H1 (cell line): ENCODE measurements around the gene HNF4A. TPM values are rescaled to one million over a fixed set of nuclear protein-coding genes. Genes with fewer than 3 reads are reported as not detected.

Source experiments
- KDM1A ChIP-seq: fragments of 200-600, 300-600 bp; sonication (generic); IDR thresholded peaks from 2 replicates; pipeline ENCODE4 v1.7.1; 2016; ENCODE audit warnings: mild to moderate bottlenecking, low read length, borderline replicate concordance
- NRF1 ChIP-seq: IDR thresholded peaks from 2 replicates; pipeline ENCODE4 v1.6.1; 2011; ENCODE audit warnings: mild to moderate bottlenecking, low read depth, low read length, improper control_type of control experiment
- PHF8 ChIP-seq: fragments of 200-600 bp; sonication (generic); conservative IDR thresholded peaks from 2 replicates; pipeline ENCODE4 v1.7.1; 2012; ENCODE audit warnings: low read depth, mild to moderate bottlenecking, inconsistent platforms, low read length, moderate library complexity
- polyA plus RNA-seq, 7 experiments: library from polyadenylated mRNA; depleted of rRNA in 3 of 7; stranded (reverse) in 5 of 7; unstranded in 2 of 7; fragments of >200 nt in 5 of 7; fragments of 200-250 nt in 2 of 7; gene quantifications; 1 replicate in 5 of 7; 2 replicates in 1 of 7; 4 replicates in 1 of 7; pipeline versions ENCODE4 v1.2.1 to v1.2.3, GENCODE V29; 2011 to 2013; ENCODE audit warnings: missing spikeins in 2 of 7, mixed read lengths in 2 of 7
- total RNA-seq: library from RNA; stranded (reverse); fragmentation: NEBNext Ultra II Directional; extraction: Animal tissue kit (Norgen Biotek cat#: 25700); gene quantifications from 2 replicates; pipeline ENCODE4 v1.2.1, GENCODE V29; 2021
- TF ChIP-seq, protein P1 (sequence below): fragments of 300-600 bp; sonication (generic); IDR thresholded peaks from 2 replicates; pipeline ENCODE4 v1.7.1; 2012; ENCODE audit warnings: low read length, moderate library complexity, mild to moderate bottlenecking, inconsistent platforms; ENCODE audit not compliant: insufficient replicate concordance
- TF ChIP-seq, protein P2 (sequence below): IDR thresholded peaks from 2 replicates; pipeline ENCODE4 v1.6.1; 2012; ENCODE audit warnings: inconsistent platforms

HNF4A gene
- total and polyA plus RNA-seq, 2 of the 8 experiments (the other 6 are each of a cell fraction or from before 2014, with no cell fraction given), result 0.03 TPM; not detected in 1

DNA sequence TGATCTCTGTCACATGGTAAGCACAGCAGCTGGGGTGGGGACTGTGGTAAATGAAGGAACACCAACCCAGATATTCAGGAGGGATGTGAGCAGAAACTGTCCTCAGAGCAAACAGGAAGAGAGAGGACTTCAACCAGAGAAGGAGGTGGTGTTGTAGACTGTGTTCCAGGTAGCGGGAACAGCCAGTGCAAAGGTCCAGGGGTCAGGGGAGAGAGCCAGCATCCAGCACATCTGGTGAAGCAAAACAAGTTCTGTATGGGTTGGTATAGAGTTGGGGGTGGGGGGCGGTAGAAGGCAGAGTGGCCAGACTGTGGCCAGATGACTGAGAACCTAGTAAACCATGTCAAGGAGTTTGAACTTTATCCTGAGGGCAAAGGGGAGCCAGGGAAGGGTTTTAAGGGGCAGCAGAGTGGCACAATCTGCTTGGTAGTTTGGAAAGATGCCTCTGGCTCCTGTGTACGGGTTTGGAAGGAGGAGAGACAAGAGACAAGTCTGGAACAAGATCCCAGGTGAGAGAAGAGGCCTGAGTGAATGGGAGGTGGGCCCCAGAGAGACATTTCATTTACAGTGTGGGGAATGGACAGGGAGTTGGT, 92.4 kb downstream of the HNF4A start (continued):
- TF ChIP-seq, protein P1, sequence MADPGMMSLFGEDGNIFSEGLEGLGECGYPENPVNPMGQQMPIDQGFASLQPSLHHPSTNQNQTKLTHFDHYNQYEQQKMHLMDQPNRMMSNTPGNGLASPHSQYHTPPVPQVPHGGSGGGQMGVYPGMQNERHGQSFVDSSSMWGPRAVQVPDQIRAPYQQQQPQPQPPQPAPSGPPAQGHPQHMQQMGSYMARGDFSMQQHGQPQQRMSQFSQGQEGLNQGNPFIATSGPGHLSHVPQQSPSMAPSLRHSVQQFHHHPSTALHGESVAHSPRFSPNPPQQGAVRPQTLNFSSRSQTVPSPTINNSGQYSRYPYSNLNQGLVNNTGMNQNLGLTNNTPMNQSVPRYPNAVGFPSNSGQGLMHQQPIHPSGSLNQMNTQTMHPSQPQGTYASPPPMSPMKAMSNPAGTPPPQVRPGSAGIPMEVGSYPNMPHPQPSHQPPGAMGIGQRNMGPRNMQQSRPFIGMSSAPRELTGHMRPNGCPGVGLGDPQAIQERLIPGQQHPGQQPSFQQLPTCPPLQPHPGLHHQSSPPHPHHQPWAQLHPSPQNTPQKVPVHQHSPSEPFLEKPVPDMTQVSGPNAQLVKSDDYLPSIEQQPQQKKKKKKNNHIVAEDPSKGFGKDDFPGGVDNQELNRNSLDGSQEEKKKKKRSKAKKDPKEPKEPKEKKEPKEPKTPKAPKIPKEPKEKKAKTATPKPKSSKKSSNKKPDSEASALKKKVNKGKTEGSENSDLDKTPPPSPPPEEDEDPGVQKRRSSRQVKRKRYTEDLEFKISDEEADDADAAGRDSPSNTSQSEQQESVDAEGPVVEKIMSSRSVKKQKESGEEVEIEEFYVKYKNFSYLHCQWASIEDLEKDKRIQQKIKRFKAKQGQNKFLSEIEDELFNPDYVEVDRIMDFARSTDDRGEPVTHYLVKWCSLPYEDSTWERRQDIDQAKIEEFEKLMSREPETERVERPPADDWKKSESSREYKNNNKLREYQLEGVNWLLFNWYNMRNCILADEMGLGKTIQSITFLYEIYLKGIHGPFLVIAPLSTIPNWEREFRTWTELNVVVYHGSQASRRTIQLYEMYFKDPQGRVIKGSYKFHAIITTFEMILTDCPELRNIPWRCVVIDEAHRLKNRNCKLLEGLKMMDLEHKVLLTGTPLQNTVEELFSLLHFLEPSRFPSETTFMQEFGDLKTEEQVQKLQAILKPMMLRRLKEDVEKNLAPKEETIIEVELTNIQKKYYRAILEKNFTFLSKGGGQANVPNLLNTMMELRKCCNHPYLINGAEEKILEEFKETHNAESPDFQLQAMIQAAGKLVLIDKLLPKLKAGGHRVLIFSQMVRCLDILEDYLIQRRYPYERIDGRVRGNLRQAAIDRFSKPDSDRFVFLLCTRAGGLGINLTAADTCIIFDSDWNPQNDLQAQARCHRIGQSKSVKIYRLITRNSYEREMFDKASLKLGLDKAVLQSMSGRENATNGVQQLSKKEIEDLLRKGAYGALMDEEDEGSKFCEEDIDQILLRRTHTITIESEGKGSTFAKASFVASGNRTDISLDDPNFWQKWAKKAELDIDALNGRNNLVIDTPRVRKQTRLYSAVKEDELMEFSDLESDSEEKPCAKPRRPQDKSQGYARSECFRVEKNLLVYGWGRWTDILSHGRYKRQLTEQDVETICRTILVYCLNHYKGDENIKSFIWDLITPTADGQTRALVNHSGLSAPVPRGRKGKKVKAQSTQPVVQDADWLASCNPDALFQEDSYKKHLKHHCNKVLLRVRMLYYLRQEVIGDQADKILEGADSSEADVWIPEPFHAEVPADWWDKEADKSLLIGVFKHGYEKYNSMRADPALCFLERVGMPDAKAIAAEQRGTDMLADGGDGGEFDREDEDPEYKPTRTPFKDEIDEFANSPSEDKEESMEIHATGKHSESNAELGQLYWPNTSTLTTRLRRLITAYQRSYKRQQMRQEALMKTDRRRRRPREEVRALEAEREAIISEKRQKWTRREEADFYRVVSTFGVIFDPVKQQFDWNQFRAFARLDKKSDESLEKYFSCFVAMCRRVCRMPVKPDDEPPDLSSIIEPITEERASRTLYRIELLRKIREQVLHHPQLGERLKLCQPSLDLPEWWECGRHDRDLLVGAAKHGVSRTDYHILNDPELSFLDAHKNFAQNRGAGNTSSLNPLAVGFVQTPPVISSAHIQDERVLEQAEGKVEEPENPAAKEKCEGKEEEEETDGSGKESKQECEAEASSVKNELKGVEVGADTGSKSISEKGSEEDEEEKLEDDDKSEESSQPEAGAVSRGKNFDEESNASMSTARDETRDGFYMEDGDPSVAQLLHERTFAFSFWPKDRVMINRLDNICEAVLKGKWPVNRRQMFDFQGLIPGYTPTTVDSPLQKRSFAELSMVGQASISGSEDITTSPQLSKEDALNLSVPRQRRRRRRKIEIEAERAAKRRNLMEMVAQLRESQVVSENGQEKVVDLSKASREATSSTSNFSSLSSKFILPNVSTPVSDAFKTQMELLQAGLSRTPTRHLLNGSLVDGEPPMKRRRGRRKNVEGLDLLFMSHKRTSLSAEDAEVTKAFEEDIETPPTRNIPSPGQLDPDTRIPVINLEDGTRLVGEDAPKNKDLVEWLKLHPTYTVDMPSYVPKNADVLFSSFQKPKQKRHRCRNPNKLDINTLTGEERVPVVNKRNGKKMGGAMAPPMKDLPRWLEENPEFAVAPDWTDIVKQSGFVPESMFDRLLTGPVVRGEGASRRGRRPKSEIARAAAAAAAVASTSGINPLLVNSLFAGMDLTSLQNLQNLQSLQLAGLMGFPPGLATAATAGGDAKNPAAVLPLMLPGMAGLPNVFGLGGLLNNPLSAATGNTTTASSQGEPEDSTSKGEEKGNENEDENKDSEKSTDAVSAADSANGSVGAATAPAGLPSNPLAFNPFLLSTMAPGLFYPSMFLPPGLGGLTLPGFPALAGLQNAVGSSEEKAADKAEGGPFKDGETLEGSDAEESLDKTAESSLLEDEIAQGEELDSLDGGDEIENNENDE, result no peak
- TF ChIP-seq KDM1A, result no peak
- TF ChIP-seq NRF1, result no peak
- TF ChIP-seq, protein P2, sequence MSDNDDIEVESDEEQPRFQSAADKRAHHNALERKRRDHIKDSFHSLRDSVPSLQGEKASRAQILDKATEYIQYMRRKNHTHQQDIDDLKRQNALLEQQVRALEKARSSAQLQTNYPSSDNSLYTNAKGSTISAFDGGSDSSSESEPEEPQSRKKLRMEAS, result no peak
- TF ChIP-seq PHF8, result no peak
